HepG2 (cell line): ENCODE measurements around the gene CTRL. TPM values are rescaled to one million over a fixed set of nuclear protein-coding genes. Genes with fewer than 3 reads are reported as not detected.

Experiments
- DNMT1 ChIP-seq: sonication (generic); formaldehyde crosslinking; IDR thresholded peaks from 2 replicates; pipeline ENCODE4 v1.5.1; 2020; ENCODE audit warnings: mild to moderate bottlenecking, missing genetic modification reagents
- ELF4 ChIP-seq: sonication (generic); formaldehyde crosslinking; IDR thresholded peaks from 2 replicates; pipeline ENCODE4 v1.5.0; 2020; ENCODE audit warnings: missing genetic modification reagents, mild to moderate bottlenecking, moderate library complexity, borderline replicate concordance
- FLYWCH1 ChIP-seq: sonication (generic); formaldehyde crosslinking; IDR thresholded peaks from 2 replicates; pipeline ENCODE4 v1.8.1; 2023; ENCODE audit warnings: mild to moderate bottlenecking, missing genetic modification reagents
- HIC2 ChIP-seq: sonication (generic); formaldehyde crosslinking; IDR thresholded peaks from 2 replicates; pipeline ENCODE4 v1.9.0; 2022; ENCODE audit warnings: low read depth, missing genetic modification reagents
- JUNB ChIP-seq: sonication (generic); formaldehyde crosslinking; IDR thresholded peaks from 2 replicates; pipeline ENCODE4 v1.8.0; 2022; ENCODE audit warnings: missing genetic modification reagents, mild to moderate bottlenecking, borderline replicate concordance
- MLXIP ChIP-seq: sonication (generic); formaldehyde crosslinking; IDR thresholded peaks from 2 replicates; pipeline ENCODE4 v1.9.0; 2021; ENCODE audit warnings: missing genetic modification reagents, borderline replicate concordance
- NKX3-1 ChIP-seq: sonication (generic); formaldehyde crosslinking; IDR thresholded peaks from 2 replicates; pipeline ENCODE4 v1.5.0; 2020; ENCODE audit warnings: missing genetic modification reagents
- REXO4 ChIP-seq: sonication (generic); formaldehyde crosslinking; IDR thresholded peaks from 2 replicates; pipeline ENCODE4 v1.8.0; 2022; ENCODE audit warnings: missing genetic modification reagents, mild to moderate bottlenecking, borderline replicate concordance
- SOX5 ChIP-seq: IDR thresholded peaks from 2 replicates; pipeline ENCODE4 v1.6.1; 2016; ENCODE audit warnings: borderline replicate concordance
- SRF ChIP-seq: IDR thresholded peaks from 2 replicates; pipeline ENCODE4 v1.6.1; 2011; ENCODE audit warnings: mild to moderate bottlenecking, low read depth, low read length, moderate library complexity
- SRSF4 ChIP-seq: fragments of 200-400 bp; formaldehyde crosslinking; IDR thresholded peaks from one replicate; pipeline ENCODE4 v1.6.1; 2018; ENCODE audit warnings: mild to moderate bottlenecking, low read depth, low read length, moderate library complexity; ENCODE audit not compliant: poor library complexity, severe bottlenecking
- ZBTB1 ChIP-seq: sonication (generic); formaldehyde crosslinking; IDR thresholded peaks from 2 replicates; pipeline ENCODE4 v1.4.0; 2020; ENCODE audit warnings: missing genetic modification reagents, borderline replicate concordance
- ZBTB4 ChIP-seq: sonication (generic); formaldehyde crosslinking; IDR thresholded peaks from 2 replicates; pipeline ENCODE4 v1.4.0; 2020; ENCODE audit warnings: missing genetic modification reagents, mild to moderate bottlenecking, borderline replicate concordance
- ZFX ChIP-seq: sonication (generic); formaldehyde crosslinking; IDR thresholded peaks from 2 replicates; pipeline ENCODE4 v1.4.0; 2020; ENCODE audit warnings: mild to moderate bottlenecking, low read depth, missing genetic modification reagents, moderate library complexity
- ZKSCAN5 ChIP-seq: sonication (generic); formaldehyde crosslinking; IDR thresholded peaks from 2 replicates; pipeline ENCODE4 v1.5.1; 2020; ENCODE audit warnings: mild to moderate bottlenecking, missing genetic modification reagents
- ZNF564 ChIP-seq: sonication (generic); formaldehyde crosslinking; IDR thresholded peaks from 2 replicates; pipeline ENCODE4 v1.8.1; 2023; ENCODE audit warnings: mild to moderate bottlenecking, missing genetic modification reagents
- ZNF674 ChIP-seq: sonication (generic); formaldehyde crosslinking; IDR thresholded peaks from 2 replicates; pipeline ENCODE4 v1.5.0; 2020; ENCODE audit warnings: low read depth, mild to moderate bottlenecking, missing genetic modification reagents
- ZNF709 ChIP-seq: sonication (generic); formaldehyde crosslinking; IDR thresholded peaks from 2 replicates; pipeline ENCODE4 v1.5.0; 2020; ENCODE audit warnings: mild to moderate bottlenecking, missing genetic modification reagents
- ZNF788 ChIP-seq: sonication (generic); formaldehyde crosslinking; IDR thresholded peaks from 2 replicates; pipeline ENCODE4 v1.5.0; 2020; ENCODE audit warnings: mild to moderate bottlenecking, missing genetic modification reagents, borderline replicate concordance
- polyA plus RNA-seq, 8 experiments: library from polyadenylated mRNA; depleted of rRNA in 3 of 8; stranded (reverse) in 7 of 8; unstranded in 1 of 8; fragments of >200 nt; fragmentation: Illumina TruSeq in 4 of 8; extraction: Trizol in 4 of 8; gene quantifications; 2 replicates each; pipeline versions ENCODE4 v1.2.1 to v1.2.3, GENCODE V29; 2011 to 2016; ENCODE audit warnings: low read depth in 4 of 8, missing spikeins in 1 of 8, mixed read lengths in 1 of 8; ENCODE audit not compliant: insufficient read depth in 1 of 8
- total RNA-seq, 5 experiments: library from RNA; depleted of rRNA; stranded (reverse); fragments of >200 nt; fragmentation: Illumina TruSeq; extraction: Trizol; gene quantifications; 2 replicates each; pipeline ENCODE4 v1.2.3, GENCODE V29; 2016; ENCODE audit warnings: low read depth in 1 of 5

Gene CTRL
- total and polyA plus RNA-seq, 2 of the 13 experiments (the other 11 are each of a cell fraction or from before 2014, with no cell fraction given) = 1.9 to 2.7 TPM

GRCh38 chr16:67892899-67893742 is 38.5 kb downstream of the CTRL start, which contains the start of gene PSKH1 (continued):
- TF ChIP-seq ZBTB4 (CRISPR knock-in tag) (no peak), SOX5 (CRISPR knock-in tag) (no peak), ELF4 (CRISPR knock-in tag) (no peak), NKX3-1 (CRISPR knock-in tag) (0 out of 2 replicates have a peak, but pooled peaks have one; percentile 77), HIC2 (peak; percentile 37; the same call in 1 of the 2 replicates), ZFX (peak; percentile 98), FLYWCH1 (CRISPR knock-in tag) (peak; percentile 83), ZNF709 (no peak), SRSF4 (no peak), MLXIP (CRISPR knock-in tag) (peak; percentile 41; the same call in 1 of the 2 replicates), ZBTB1 (CRISPR knock-in tag) (no peak), DNMT1 (0 out of 2 replicates have a peak, but pooled peaks have one; percentile 52), ZNF788 (CRISPR knock-in tag) (peak; percentile 51), SRF (peak; percentile 68), ZNF674 (CRISPR knock-in tag) (no peak; the same call in 1 of the 2 replicates), REXO4 (CRISPR knock-in tag) (peak; percentile 78; the same call in 1 of the 2 replicates), ZNF564 (CRISPR knock-in tag) (peak; percentile 71; the same call in 1 of the 2 replicates), ZKSCAN5 (CRISPR knock-in tag) (no peak), JUNB (no peak)
